HG02623 (cell line): ENCODE measurements around the gene SMTNL2.

Source experiments
- ATAC-seq: cut with Tn5 transposase; IDR thresholded peaks from one replicate; pipeline ENCODE4 v1.9.1; 2021; ENCODE audit warnings: moderate library complexity; ENCODE audit not compliant: unreplicated experiment

SMTNL2 gene

GRCh38 chr17:4584101-4584916 lies at the start of gene SMTNL2:
Gene SMTNL2 (plus strand): TSS chr17:4584529. CDS start chr17:4584606, 77 bp downstream.
- ATAC-seq = no peak

- ATAC-seq = no peak
Observed at GRCh38 chr17:4534928-4535666, 49.2 kb upstream of the SMTNL2 start.

GRCh38 chr17:4535667-4536258 lies 48.6 kb upstream of the SMTNL2 start:
- no peak for ATAC-seq

GRCh38 chr17:4536259-4536741 lies 48.0 kb upstream of the SMTNL2 start:
- no peak for ATAC-seq

- ATAC-seq = no peak
Observed at GRCh38 chr17:4536742-4537411, 47.5 kb upstream of the SMTNL2 start.

GRCh38 chr17:4537451-4538235 lies 46.7 kb upstream of the SMTNL2 start:
- no peak for ATAC-seq

- no peak for ATAC-seq
Observed at GRCh38 chr17:4538236-4539002, 45.9 kb upstream of the SMTNL2 start.

GRCh38 chr17:4539025-4539424 lies 45.3 kb upstream of the SMTNL2 start:
- ATAC-seq = no peak

GRCh38 chr17:4539576-4540223 lies 44.6 kb upstream of the SMTNL2 start:
- ATAC-seq = no peak

- ATAC-seq = no peak
Observed at GRCh38 chr17:4540224-4540651, 44.1 kb upstream of the SMTNL2 start.

- no peak for ATAC-seq
Observed at GRCh38 chr17:4540687-4541327, 43.5 kb upstream of the SMTNL2 start.

GRCh38 chr17:4541328-4542002 lies 42.9 kb upstream of the SMTNL2 start:
- no peak for ATAC-seq

- no peak for ATAC-seq
Observed at GRCh38 chr17:4542003-4542725, 42.2 kb upstream of the SMTNL2 start.

GRCh38 chr17:4542726-4543191 lies 41.6 kb upstream of the SMTNL2 start:
- ATAC-seq = no peak

GRCh38 chr17:4543557-4544026 lies 40.7 kb upstream of the SMTNL2 start:
- no peak for ATAC-seq

- ATAC-seq = no peak
Observed at GRCh38 chr17:4544135-4544950, 40.0 kb upstream of the SMTNL2 start.
